HepG2 (cell line): ENCODE measurements around the gene PGC. TPM values are rescaled to one million over a fixed set of nuclear protein-coding genes. Genes with fewer than 3 reads are reported as not detected.

Experiments used
- ATAC-seq: fragments of 200-7000 bp; cut with Tn5 transposase; 3 replicates; pipeline ENCODE4 v1.9.1; 2020; ENCODE audit warnings: mild to moderate bottlenecking, moderate library complexity
- BruUV-seq: library from RNA; stranded (reverse); fragments of 400-500 nt; replicated peaks from 2 replicates; lab custom pipeline; 2021; lab: Mats Ljungman, UMichigan
- CTCF ChIA-PET: fragments of 300-600 bp; formaldehyde crosslinking; extraction: SDS; loops from one replicate; lab custom pipeline; 2021; ENCODE audit warnings: low total read pairs, inconsistent platforms, low intra/inter-chr PET ratio; lab: Yijun Ruan, JAX
- POLR2A ChIA-PET: fragments of 350-600 bp; sonication (Branson Sonifier 250); formaldehyde crosslinking; loops from one replicate; lab custom pipeline; 2020; ENCODE audit warnings: antibody characterized with exemption, inconsistent platforms; lab: Yijun Ruan, JAX
- DNase-seq: peaks from one replicate; pipeline ENCODE4 v3.0.0-alpha.2; 2015; ENCODE audit warnings: low spot score
- FAIRE-seq: peaks from 3 replicates; lab custom pipeline; 2011; peaks lifted over from hg19 to GRCh38; lab: Jason Lieb, UNC
- H2AFZ ChIP-seq: one replicate; pipeline ENCODE4 v1.6.1; 2011; ENCODE audit warnings: low read length, inconsistent platforms
- H3K27ac ChIP-seq: fragments of 300-600 bp; 3 replicates; pipeline ENCODE4 v1.8.0; 2011; ENCODE audit warnings: mixed run types, mild to moderate bottlenecking, mixed read lengths, low read length, inconsistent platforms; ENCODE audit not compliant: insufficient read depth; ENCODE audit errors: extremely low read length
- H3K27me3 ChIP-seq, 2 experiments: fragments of 200-600 bp in 1 of 2; 2 replicates in 1 of 2; 3 replicates in 1 of 2; pipeline versions ENCODE4 v1.6.0 to v1.8.0; 2011; ENCODE audit warnings: low read length in 2 of 2, mild to moderate bottlenecking in 2 of 2, moderate library complexity in 2 of 2, inconsistent platforms in 1 of 2; ENCODE audit not compliant: insufficient read depth in 2 of 2, control insufficient read depth in 1 of 2
- H3K36me3 ChIP-seq, 2 experiments: fragments of 200-600 bp in 1 of 2; replicated peaks in 1 of 2; 2 replicates in 1 of 2; 3 replicates in 1 of 2; pipeline versions ENCODE4 v1.5.1 to v1.8.0; 2011; ENCODE audit warnings: low read length in 2 of 2, inconsistent platforms in 1 of 2; ENCODE audit not compliant: insufficient read depth in 2 of 2, control insufficient read depth in 1 of 2
- H3K4me1 ChIP-seq: 2 replicates; pipeline ENCODE4 v1.5.1; 2012; ENCODE audit warnings: low read length, inconsistent platforms; ENCODE audit not compliant: insufficient read depth
- H3K4me2 ChIP-seq: 2 replicates; pipeline ENCODE4 v1.6.0; 2011; ENCODE audit warnings: low read depth, low read length, inconsistent platforms
- H3K4me3 ChIP-seq, 3 experiments: fragments of 200-600 bp in 1 of 3; sonication (generic), shearing (Covaris generic) in 1 of 3; replicated peaks in 1 of 3; 2 replicates each; pipeline ENCODE4 v1.5.1; 2011 to 2016; ENCODE audit warnings: low read length in 3 of 3, inconsistent platforms in 2 of 3, low read depth in 2 of 3, mild to moderate bottlenecking in 2 of 3, control low read depth in 1 of 3, mixed read lengths in 1 of 3; ENCODE audit not compliant: insufficient read depth in 1 of 3
- H3K79me2 ChIP-seq: one replicate; pipeline ENCODE4 v1.6.1; 2011; ENCODE audit warnings: low read length, inconsistent platforms; ENCODE audit not compliant: insufficient read depth
- H3K9ac ChIP-seq: 2 replicates; pipeline ENCODE4 v1.6.0; 2011; ENCODE audit warnings: mild to moderate bottlenecking, low read depth, low read length, inconsistent platforms; ENCODE audit not compliant: insufficient read depth
- H3K9me3 ChIP-seq: 2 replicates; pipeline ENCODE4 v1.5.1; 2012; ENCODE audit warnings: mild to moderate bottlenecking, low read length
- H4K20me1 ChIP-seq: 2 replicates; pipeline ENCODE4 v1.6.0; 2011; ENCODE audit warnings: inconsistent platforms, mild to moderate bottlenecking, low read length, moderate library complexity; ENCODE audit not compliant: insufficient read depth
- ATRX ChIP-seq: sonication (generic); formaldehyde crosslinking; IDR thresholded peaks from 2 replicates; pipeline ENCODE4 v1.4.0; 2020; ENCODE audit warnings: missing genetic modification reagents, borderline replicate concordance
- FOXC1 ChIP-seq: sonication (generic); formaldehyde crosslinking; IDR thresholded peaks from 2 replicates; pipeline ENCODE4 v1.8.0; 2022; ENCODE audit warnings: mild to moderate bottlenecking, missing genetic modification reagents, borderline replicate concordance
- KDM5B ChIP-seq: sonication (generic); formaldehyde crosslinking; IDR thresholded peaks from 2 replicates; pipeline ENCODE4 v1.4.0; 2020; ENCODE audit warnings: missing genetic modification reagents, mild to moderate bottlenecking, borderline replicate concordance
- NFATC3 ChIP-seq: sonication (generic); formaldehyde crosslinking; IDR thresholded peaks from 2 replicates; pipeline ENCODE4 v1.5.1; 2020; ENCODE audit warnings: mild to moderate bottlenecking, missing genetic modification reagents
- ZIK1 ChIP-seq: sonication (generic); formaldehyde crosslinking; IDR thresholded peaks from 2 replicates; pipeline ENCODE4 v1.5.0; 2020; ENCODE audit warnings: mild to moderate bottlenecking, low read depth, missing genetic modification reagents, borderline replicate concordance
- ZNF747 ChIP-seq: sonication (generic); formaldehyde crosslinking; IDR thresholded peaks from 2 replicates; pipeline ENCODE4 v1.8.1; 2023; ENCODE audit warnings: missing genetic modification reagents, mild to moderate bottlenecking, borderline replicate concordance
- WGBS: methylation state at CpG from one replicate; pipeline ENCODE4 v1.1.6; 2017; ENCODE audit warnings: low lambda C conversion rate; 5-methylcytosine and 5-hydroxymethylcytosine counted together
- in situ Hi-C: cut with HindIII; loops from 2 replicates; pipeline ENCODE4 v1.10.0; 2017; ENCODE audit warnings: low pct_unique_long_range_greater_than_20kb; ENCODE audit not compliant: extremely low pct_ligation_motif_present
- intact Hi-C: fragments of 100-400 bp; cut with micrococcal nuclease; formaldehyde crosslinking; loops from one replicate; pipeline ENCODE4 v1.10.0; 2022; ENCODE audit not compliant: unreplicated experiment
- polyA plus RNA-seq, 8 experiments: library from polyadenylated mRNA; depleted of rRNA in 3 of 8; stranded (reverse) in 7 of 8; unstranded in 1 of 8; fragments of >200 nt; fragmentation: Illumina TruSeq in 4 of 8; extraction: Trizol in 4 of 8; gene quantifications; 2 replicates each; pipeline versions ENCODE4 v1.2.1 to v1.2.3, GENCODE V29; 2011 to 2016; ENCODE audit warnings: low read depth in 4 of 8, missing spikeins in 1 of 8, mixed read lengths in 1 of 8; ENCODE audit not compliant: insufficient read depth in 1 of 8
- total RNA-seq, 5 experiments: library from RNA; depleted of rRNA; stranded (reverse); fragments of >200 nt; fragmentation: Illumina TruSeq; extraction: Trizol; gene quantifications; 2 replicates each; pipeline ENCODE4 v1.2.3, GENCODE V29; 2016; ENCODE audit warnings: low read depth in 1 of 5
- TF ChIP-seq, protein P1 (sequence below): sonication (generic); formaldehyde crosslinking; IDR thresholded peaks from 2 replicates; pipeline ENCODE4 v1.5.0; 2020; ENCODE audit warnings: mild to moderate bottlenecking, missing genetic modification reagents, borderline replicate concordance
- TF ChIP-seq, protein P2 (sequence below): sonication (generic); formaldehyde crosslinking; IDR thresholded peaks from 2 replicates; pipeline ENCODE4 v1.8.0; 2022; ENCODE audit warnings: low read depth, missing genetic modification reagents
- TF ChIP-seq, protein P3 (sequence below): sonication (generic); formaldehyde crosslinking; IDR thresholded peaks from 2 replicates; pipeline ENCODE4 v1.4.0; 2020; ENCODE audit warnings: missing genetic modification reagents
- TF ChIP-seq, protein P4 (sequence below): sonication (generic); formaldehyde crosslinking; IDR thresholded peaks from 2 replicates; pipeline ENCODE4 v1.8.1; 2023; ENCODE audit warnings: mild to moderate bottlenecking, missing genetic modification reagents
- TF ChIP-seq, protein P5 (sequence below): sonication (generic); formaldehyde crosslinking; conservative IDR thresholded peaks from 2 replicates; pipeline ENCODE4 v1.8.1; 2023; ENCODE audit warnings: missing genetic modification reagents

The PGC gene
- total and polyA plus RNA-seq, 2 of the 13 experiments (the other 11 are each of a cell fraction or from before 2014, with no cell fraction given), result 426 to 502 TPM

DNA sequence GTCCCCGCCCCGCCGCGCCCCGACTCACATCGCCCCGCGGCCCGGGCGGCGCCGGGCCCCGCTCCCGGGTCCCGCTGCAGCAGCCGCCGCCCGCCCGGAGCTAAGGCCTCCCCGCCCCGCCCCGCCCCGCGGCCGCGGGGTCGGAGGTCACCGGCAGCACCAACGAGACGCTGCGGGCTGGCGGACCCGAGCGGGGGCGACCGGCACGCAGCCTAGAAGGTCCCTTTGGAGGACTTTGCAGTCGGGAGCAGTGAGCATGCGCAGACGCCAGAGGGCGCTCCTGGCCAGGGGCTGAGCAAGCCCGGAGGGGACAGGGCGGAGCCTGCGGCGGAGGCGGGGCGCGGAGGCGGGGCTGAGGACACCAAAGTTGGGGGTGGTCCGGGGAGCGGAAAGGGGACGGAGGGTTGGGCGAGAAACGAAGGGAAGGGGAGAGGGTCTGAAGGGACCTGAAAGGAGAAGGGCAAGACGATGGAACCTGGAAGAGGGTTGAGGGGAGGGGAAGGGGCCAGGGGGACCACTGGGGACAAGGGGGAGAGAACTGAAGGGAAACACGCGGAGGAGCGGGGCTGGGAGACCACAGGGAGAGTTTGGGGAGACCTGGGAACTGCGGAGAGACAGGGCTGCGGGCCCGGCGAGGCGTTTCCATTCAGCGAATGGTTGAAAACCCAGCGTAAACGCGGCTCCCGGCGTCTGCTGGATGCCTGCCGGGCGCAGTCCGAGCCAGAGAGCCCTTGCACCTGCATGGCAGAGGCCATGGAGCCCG is 32.8 kb upstream of the PGC start, which contains the start of gene FRS3:
FRS3 (minus strand) TSS at position 113 of the 763 bp plus-strand sequence. CDS start 2,913 bp downstream, outside the sequence.
- BruUV-seq, result TSS peak; percentile 42
- in situ Hi-C loops, result loop anchor here (5.0 to 25.0 kb wide), 3 partner anchors 43 to 432 kb away; partner anchors contain the start of genes MRPS10 and TFEB
- peak within 1 kb of the TSS; percentile 82 to 93 (median 92) for H3K4me3 ChIP-seq
- peak within 1 kb of the TSS; percentile 73 for H3K9ac ChIP-seq
- 1% methylated on average over 38 of the region's 73 CpGs for WGBS
- H3K36me3 ChIP-seq, result peaks cover 1 to 14% of the 10 kb centered on the region in 2 experiments; a peak in 4 of 5 replicates
- ChIA-PET CTCF (interaction anchor here (0.8 to 2.1 kb wide), 4 partner anchors 45 to 264 kb away, joined by 3 to 24 read pairs (median 10); partner anchors contain the start of genes BYSL, MED20 and TFEB), POLR2A (interaction anchor here (0.5 to 1.3 kb wide), 12 partner anchors 8 to 271 kb away, joined by 3 to 15 read pairs (median 4); partner anchors contain the start of genes PGC and TAF8)
- no peak within 1 kb of the TSS for H2AFZ ChIP-seq
- peaks cover 4% of the 10 kb centered on the region for H3K79me2 ChIP-seq
- peak within 1 kb of the TSS; percentile 24 for H3K27ac ChIP-seq
- peak within 1 kb of the TSS; percentile 97 for H3K4me2 ChIP-seq
- no peaks in the 10 kb centered on the region; a peak in 2 of 5 replicates for H3K27me3 ChIP-seq
- no peaks in the 10 kb centered on the region for H3K9me3 ChIP-seq
- peak; percentile 90 for ATAC-seq
- intact Hi-C loops, result loop anchor here (1.0 to 5.0 kb wide), 3 partner anchors 157 to 264 kb away; no protein-coding TSS in a partner anchor
- no peaks in the 10 kb centered on the region for H4K20me1 ChIP-seq
- peak; percentile 60 for FAIRE-seq
- DNase-seq, result peak; percentile 95
- H3K4me1 ChIP-seq, result peaks cover 34% of the 10 kb centered on the region
- no peak for TF ChIP-seq ATRX (CRISPR knock-in tag)
- TF ChIP-seq, protein P1, sequence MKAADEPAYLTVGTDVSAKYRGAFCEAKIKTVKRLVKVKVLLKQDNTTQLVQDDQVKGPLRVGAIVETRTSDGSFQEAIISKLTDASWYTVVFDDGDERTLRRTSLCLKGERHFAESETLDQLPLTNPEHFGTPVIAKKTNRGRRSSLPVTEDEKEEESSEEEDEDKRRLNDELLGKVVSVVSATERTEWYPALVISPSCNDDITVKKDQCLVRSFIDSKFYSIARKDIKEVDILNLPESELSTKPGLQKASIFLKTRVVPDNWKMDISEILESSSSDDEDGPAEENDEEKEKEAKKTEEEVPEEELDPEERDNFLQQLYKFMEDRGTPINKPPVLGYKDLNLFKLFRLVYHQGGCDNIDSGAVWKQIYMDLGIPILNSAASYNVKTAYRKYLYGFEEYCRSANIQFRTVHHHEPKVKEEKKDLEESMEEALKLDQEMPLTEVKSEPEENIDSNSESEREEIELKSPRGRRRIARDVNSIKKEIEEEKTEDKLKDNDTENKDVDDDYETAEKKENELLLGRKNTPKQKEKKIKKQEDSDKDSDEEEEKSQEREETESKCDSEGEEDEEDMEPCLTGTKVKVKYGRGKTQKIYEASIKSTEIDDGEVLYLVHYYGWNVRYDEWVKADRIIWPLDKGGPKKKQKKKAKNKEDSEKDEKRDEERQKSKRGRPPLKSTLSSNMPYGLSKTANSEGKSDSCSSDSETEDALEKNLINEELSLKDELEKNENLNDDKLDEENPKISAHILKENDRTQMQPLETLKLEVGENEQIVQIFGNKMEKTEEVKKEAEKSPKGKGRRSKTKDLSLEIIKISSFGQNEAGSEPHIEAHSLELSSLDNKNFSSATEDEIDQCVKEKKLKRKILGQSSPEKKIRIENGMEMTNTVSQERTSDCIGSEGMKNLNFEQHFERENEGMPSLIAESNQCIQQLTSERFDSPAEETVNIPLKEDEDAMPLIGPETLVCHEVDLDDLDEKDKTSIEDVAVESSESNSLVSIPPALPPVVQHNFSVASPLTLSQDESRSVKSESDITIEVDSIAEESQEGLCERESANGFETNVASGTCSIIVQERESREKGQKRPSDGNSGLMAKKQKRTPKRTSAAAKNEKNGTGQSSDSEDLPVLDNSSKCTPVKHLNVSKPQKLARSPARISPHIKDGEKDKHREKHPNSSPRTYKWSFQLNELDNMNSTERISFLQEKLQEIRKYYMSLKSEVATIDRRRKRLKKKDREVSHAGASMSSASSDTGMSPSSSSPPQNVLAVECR (CRISPR knock-in tag), result peak; percentile 91; the same call in 1 of the 2 replicates
- TF ChIP-seq, protein P2, sequence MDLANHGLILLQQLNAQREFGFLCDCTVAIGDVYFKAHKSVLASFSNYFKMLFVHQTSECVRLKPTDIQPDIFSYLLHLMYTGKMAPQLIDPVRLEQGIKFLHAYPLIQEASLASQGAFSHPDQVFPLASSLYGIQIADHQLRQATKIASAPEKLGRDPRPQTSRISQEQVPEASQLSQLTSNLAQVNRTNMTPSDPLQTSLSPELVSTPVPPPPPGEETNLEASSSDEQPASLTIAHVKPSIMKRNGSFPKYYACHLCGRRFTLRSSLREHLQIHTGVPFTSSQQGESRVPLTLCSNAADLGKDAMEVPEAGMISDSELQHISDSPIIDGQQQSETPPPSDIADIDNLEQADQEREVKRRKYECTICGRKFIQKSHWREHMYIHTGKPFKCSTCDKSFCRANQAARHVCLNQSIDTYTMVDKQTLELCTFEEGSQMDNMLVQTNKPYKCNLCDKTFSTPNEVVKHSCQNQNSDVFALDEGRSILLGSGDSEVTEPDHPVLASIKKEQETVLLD (CRISPR knock-in tag), result peak; percentile 99
- TF ChIP-seq NFATC3 (CRISPR knock-in tag), result no peak
- peak; percentile 82; the same call in 1 of the 2 replicates for TF ChIP-seq FOXC1 (CRISPR knock-in tag)
- TF ChIP-seq ZIK1 (CRISPR knock-in tag), result peak; percentile 72; the same call in 1 of the 2 replicates
- TF ChIP-seq ZNF747, result peak; percentile 79; the same call in 1 of the 2 replicates
- TF ChIP-seq KDM5B (CRISPR knock-in tag), result peak; percentile 82; the same call in 1 of the 2 replicates
- TF ChIP-seq, protein P3, sequence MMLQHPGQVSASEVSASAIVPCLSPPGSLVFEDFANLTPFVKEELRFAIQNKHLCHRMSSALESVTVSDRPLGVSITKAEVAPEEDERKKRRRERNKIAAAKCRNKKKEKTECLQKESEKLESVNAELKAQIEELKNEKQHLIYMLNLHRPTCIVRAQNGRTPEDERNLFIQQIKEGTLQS (CRISPR knock-in tag), result peak; percentile 64; the same call in 1 of the 2 replicates
- TF ChIP-seq, protein P4, sequence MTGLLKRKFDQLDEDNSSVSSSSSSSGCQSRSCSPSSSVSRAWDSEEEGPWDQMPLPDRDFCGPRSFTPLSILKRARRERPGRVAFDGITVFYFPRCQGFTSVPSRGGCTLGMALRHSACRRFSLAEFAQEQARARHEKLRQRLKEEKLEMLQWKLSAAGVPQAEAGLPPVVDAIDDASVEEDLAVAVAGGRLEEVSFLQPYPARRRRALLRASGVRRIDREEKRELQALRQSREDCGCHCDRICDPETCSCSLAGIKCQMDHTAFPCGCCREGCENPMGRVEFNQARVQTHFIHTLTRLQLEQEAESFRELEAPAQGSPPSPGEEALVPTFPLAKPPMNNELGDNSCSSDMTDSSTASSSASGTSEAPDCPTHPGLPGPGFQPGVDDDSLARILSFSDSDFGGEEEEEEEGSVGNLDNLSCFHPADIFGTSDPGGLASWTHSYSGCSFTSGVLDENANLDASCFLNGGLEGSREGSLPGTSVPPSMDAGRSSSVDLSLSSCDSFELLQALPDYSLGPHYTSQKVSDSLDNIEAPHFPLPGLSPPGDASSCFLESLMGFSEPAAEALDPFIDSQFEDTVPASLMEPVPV (CRISPR knock-in tag), result no peak
- TF ChIP-seq, protein P5, sequence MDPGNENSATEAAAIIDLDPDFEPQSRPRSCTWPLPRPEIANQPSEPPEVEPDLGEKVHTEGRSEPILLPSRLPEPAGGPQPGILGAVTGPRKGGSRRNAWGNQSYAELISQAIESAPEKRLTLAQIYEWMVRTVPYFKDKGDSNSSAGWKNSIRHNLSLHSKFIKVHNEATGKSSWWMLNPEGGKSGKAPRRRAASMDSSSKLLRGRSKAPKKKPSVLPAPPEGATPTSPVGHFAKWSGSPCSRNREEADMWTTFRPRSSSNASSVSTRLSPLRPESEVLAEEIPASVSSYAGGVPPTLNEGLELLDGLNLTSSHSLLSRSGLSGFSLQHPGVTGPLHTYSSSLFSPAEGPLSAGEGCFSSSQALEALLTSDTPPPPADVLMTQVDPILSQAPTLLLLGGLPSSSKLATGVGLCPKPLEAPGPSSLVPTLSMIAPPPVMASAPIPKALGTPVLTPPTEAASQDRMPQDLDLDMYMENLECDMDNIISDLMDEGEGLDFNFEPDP (CRISPR knock-in tag), result no peak
